Measurements from ENCODE around the gene GPR45.

GPR45 gene

DNA sequence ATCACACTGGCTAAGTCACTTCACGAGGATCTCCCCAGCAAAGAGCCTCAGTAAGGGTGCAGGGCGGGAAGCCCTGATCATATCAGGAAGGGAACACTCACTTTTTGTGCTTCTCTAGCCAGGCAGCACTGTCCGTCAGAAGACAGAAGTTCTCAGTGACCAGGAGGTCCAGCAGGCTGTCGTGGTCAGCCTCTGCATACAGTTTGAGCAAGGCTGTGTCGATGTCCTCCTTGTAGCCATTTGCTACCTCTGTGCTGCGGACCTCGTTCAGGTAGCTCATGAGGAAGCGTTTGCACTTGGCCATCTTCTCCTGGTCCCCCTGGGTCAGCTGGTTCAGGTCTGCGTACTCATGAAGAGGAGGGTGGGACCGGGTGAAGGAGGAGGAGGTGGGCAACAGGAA, 38.7 kb downstream of the GPR45 start:
- no peak for DNase-seq (ENCODE audit: low read depth)
- H3K4me3 ChIP-seq (ENCODE audit: low read depth, low read length), result no peak overlapping the region
- TF ChIP-seq, protein P1, sequence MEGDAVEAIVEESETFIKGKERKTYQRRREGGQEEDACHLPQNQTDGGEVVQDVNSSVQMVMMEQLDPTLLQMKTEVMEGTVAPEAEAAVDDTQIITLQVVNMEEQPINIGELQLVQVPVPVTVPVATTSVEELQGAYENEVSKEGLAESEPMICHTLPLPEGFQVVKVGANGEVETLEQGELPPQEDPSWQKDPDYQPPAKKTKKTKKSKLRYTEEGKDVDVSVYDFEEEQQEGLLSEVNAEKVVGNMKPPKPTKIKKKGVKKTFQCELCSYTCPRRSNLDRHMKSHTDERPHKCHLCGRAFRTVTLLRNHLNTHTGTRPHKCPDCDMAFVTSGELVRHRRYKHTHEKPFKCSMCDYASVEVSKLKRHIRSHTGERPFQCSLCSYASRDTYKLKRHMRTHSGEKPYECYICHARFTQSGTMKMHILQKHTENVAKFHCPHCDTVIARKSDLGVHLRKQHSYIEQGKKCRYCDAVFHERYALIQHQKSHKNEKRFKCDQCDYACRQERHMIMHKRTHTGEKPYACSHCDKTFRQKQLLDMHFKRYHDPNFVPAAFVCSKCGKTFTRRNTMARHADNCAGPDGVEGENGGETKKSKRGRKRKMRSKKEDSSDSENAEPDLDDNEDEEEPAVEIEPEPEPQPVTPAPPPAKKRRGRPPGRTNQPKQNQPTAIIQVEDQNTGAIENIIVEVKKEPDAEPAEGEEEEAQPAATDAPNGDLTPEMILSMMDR (IDR thresholded peaks at IDR 0.05; ENCODE audit: control insufficient read depth, extremely low read depth, insufficient read depth), result no peak

DNA sequence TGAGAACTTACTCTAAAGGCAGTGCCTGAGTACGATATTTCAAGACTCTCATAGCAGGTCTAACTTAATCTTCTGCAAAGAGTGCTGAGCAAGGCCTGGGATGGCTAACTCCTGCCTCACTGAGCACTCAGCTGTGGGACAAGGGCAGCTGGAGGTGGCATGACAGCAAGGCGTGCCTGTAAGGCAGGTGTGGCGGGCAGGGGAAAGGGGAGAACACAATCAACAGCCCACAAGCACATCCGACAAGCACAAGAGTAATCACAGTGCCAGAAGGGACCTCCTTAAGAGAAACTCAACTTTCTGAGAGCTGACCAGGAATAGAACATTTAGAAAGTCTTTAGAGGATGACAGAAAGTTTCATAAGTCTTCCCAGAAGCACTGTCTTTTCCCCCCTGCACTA, 42.0 kb downstream of the GPR45 start:
- DNase-seq (ENCODE audit: low read depth), result no peak
- H3K4me3 ChIP-seq (ENCODE audit: low read depth, low read length), result no peak overlapping the region
- TF ChIP-seq, protein P1 (IDR thresholded peaks at IDR 0.05; ENCODE audit: control insufficient read depth, extremely low read depth, insufficient read depth), result no peak

DNA sequence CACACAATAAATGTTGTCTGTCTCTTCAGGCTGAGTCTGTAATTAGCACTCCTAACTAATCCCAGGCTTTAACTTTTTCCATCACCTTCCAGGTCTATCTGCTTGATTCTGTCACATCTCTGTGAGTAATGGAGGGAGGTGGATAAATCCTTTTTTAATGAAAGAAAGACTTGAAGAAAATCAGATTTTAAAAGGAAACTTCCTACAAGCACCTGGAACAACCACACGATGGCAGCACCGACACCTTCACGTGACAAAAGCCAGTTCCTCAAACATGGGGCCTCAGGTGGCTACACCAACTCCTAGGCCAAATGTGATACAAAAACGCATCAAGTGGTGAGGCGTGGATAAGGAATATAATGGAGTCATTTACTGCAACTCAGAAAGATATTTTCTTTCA, 46.1 kb downstream of the GPR45 start:
- peak; percentile 13 for DNase-seq (ENCODE audit: low read depth)
- H3K4me3 ChIP-seq (ENCODE audit: low read depth, low read length), result no peak overlapping the region
- TF ChIP-seq, protein P1 (IDR thresholded peaks at IDR 0.05; ENCODE audit: control insufficient read depth, extremely low read depth, insufficient read depth), result peak; percentile 52

DNA sequence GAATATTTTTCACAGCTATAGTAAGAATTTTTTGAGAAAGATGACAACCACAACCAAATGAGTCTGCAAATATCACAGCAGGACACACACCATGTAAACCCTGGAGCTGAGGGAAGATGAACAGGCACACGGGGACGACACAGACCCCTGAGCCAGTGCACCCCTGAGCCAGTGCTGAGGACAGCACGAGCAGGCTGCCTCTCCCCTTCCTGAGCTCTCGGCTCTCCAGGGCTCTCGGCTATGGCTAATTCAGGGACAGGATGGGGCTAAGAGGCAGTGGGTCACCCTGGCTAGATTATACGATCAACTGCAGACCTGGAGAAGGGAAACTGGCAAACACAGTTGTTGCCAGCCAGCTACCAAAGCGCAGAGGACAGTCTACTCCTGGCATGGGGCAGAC, 46.6 kb downstream of the GPR45 start:
- TF ChIP-seq, protein P1 (IDR thresholded peaks at IDR 0.05; ENCODE audit: control insufficient read depth, extremely low read depth, insufficient read depth), result no peak
- no peak for DNase-seq (ENCODE audit: low read depth)
- H3K4me3 ChIP-seq (ENCODE audit: low read depth, low read length), result no peak overlapping the region

DNA sequence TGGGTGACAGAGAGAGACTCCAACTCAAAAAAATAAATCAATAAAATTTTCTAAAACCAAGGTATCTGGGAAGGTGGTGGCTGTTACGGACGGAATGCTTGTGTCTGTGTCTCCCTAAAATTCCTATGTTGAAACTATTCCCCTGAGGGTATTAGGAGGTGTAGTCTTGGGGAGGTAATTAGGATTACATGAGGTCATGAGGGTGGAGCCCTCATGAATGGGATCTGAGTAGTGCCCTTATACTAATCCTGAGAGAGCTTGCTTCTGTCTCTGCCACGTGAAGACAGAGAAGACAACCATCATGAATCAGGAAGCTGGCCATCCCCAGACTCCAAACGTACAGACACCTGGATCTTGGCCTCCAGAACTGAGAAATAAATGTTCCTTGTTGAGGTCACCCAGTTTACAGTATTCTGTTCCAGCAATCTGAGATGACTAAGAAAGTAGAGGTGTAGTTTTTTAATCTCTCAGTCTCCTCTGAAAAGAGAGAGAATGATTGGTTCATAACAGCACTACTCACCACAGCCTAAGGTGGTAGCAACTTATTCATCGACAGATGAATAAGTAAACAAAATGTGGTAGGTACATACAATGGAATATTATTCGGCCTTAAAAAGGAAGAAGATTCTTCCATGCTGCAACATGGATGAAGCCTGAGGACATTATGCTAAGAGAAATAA, 49.6 kb downstream of the GPR45 start:
- DNase-seq (ENCODE audit: low read depth), result no peak
- TF ChIP-seq, protein P1 (IDR thresholded peaks at IDR 0.05; ENCODE audit: control insufficient read depth, extremely low read depth, insufficient read depth), result no peak
- H3K4me3 ChIP-seq (ENCODE audit: low read depth, low read length), result no peak overlapping the region

DNA sequence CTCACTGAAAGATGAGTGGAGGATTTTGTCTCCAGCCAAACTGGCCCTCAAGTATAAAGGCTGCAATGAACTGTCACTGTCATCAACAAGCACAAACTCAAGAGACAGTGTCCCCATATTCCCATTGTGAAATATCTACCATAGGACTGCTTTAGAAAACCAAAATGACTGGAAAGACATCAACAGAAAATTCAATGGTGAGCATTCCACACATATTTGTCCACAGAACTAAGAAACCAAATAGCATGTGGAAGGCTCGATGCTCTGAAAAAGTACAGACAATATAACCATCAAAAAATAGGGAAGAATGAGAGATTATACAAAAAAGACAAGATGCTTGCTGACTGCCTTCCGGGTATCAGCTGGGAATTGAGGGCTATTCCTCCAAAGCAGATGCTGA, 50.4 kb downstream of the GPR45 start:
- H3K4me3 ChIP-seq (ENCODE audit: low read depth, low read length), result no peak overlapping the region
- no peak for DNase-seq (ENCODE audit: low read depth)
- TF ChIP-seq, protein P1 (IDR thresholded peaks at IDR 0.05; ENCODE audit: control insufficient read depth, extremely low read depth, insufficient read depth), result no peak
